CD1c-positive myeloid dendritic cell (primary cell): ENCODE measurements around the gene SYNJ2BP.

Experiments
- DNase-seq: peaks from one replicate; pipeline ENCODE4 v3.0.0-alpha.2; 2016; ENCODE audit errors: extremely low spot score

The SYNJ2BP gene

DNA sequence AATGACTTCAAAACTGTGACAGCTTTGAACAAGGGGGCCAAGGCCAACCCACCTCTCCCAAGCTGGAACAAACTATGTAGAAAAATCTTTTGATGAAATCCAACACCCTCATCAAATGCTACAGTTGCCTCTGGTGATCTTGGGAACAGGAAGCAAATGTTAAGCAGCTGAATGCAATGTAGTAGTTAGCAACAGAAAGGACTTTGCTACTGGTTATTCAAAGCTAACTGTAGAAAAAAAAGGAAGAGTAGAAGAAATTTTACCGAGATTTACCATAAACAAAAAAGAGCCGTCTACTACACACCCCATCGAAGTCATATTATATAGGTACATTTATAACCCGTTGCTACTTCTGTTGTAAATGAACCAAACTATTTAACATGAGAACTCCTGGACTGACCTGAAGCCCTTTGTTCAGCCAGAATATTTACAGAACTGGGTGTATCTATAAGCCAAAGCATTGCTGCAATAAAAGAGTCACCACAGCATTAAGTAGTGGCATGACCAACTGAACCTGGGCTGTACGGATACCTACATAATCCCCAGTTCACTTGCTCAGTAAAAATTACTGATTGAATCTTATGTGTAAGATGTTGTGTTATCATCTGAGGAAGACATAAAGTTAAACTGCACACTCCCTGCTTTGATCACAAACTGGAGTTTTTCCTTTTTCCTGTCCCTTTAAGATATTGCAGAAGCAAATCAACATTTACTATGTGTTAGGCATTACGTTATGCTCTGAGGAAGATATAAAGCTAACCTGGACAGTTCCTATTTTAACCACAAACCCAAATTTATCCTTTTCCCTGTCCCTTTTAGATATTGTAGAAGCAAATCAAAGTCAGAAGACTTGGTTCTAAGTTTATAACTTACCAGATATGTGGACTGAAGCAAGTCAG is 25.1 kb downstream of the SYNJ2BP start:
- DNase-seq: no peak

DNA sequence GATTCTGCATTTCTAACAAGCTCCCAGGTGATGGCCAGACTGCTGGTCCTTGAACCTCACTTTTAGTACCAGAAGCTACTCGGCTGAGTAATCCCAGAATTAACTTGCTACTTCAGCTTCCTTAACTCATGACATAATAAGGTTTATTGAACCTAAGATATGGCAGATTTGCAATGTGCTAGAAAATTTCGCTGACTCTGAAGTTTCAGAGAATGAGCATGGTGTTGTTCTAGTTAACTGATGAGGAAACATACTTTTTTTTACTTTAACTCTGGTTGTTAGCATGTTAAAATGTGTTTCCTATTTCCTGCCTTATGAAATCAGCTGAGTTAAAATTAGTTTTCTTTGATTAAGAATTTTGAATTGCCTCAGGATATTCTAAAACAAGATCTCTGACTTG is 34.4 kb downstream of the SYNJ2BP start:
- DNase-seq: no peak

GRCh38 chr14:70380824-70381223 is 36.1 kb downstream of the SYNJ2BP start:
- no peak for DNase-seq

DNA sequence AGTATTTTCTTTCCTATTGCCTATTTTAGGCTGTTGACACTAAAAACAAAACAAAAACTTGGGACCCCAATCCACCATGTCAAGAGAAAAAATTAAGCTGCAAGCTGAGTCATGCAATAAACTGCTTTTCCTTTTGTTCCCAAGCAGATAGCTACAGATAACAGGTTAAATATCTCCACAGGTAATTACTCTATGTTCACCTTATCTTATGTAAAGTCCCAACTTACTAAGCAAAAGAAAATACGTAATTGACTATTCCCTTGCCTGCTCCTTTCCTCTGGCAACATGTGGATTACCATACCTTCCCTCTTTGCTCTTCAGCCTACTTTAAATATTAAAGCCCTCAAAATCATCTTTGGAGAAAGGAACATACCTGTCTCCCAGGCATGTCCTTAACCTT is 38.2 kb downstream of the SYNJ2BP start:
- no peak for DNase-seq
